Heart left ventricle (tissue), 16 donors: Measurements from ENCODE around the gene FOXN3. TPM values are rescaled to one million over a fixed set of nuclear protein-coding genes. Genes with fewer than 3 reads are reported as not detected.

Experiments
- ATAC-seq, 4 donors: fragments of 200-7000 bp; cut with Tn5 transposase; one replicate each; pipeline ENCODE4 v1.9.1; 2020 to 2022; ENCODE audit warnings: moderate library complexity in 4 of 4, mild to moderate bottlenecking in 3 of 4, moderate number of reproducible peaks in 1 of 4
- DNase-seq, 5 donors: peaks; one replicate each; pipeline ENCODE4 v3.0.0-alpha.2; 2020
- H3K27ac ChIP-seq, 12 donors: fragments of 200-600 bp; sonication (generic) in 4 of 12; one replicate each; pipeline versions ENCODE4 v1.5.0 to v1.8.0; 2016 to 2022; ENCODE audit warnings: mild to moderate bottlenecking in 2 of 12
- H3K27me3 ChIP-seq, 9 donors: fragments of 200-600 bp; sonication (generic) in 2 of 9; one replicate each; pipeline versions ENCODE4 v1.5.1 to v1.8.0; 2016 to 2022; ENCODE audit warnings: mild to moderate bottlenecking in 3 of 9
- H3K36me3 ChIP-seq, 9 donors: fragments of 200-600 bp; sonication (generic) in 2 of 9; one replicate each; pipeline versions ENCODE4 v1.5.0 to v1.8.0; 2018 to 2022; ENCODE audit warnings: mild to moderate bottlenecking in 2 of 9
- H3K4me1 ChIP-seq, 12 donors: fragments of 200-600 bp; sonication (generic) in 4 of 12; one replicate each; pipeline versions ENCODE4 v1.5.0 to v1.8.0; 2016 to 2022; ENCODE audit warnings: mild to moderate bottlenecking in 3 of 12
- H3K4me3 ChIP-seq, 12 donors: fragments of 200-600 bp; sonication (generic) in 4 of 12; one replicate each; pipeline versions ENCODE4 v1.5.0 to v1.8.0; 2017 to 2022; ENCODE audit warnings: mild to moderate bottlenecking in 9 of 12, moderate library complexity in 4 of 12
- H3K9me3 ChIP-seq, 12 donors: fragments of 200-600 bp; sonication (generic) in 4 of 12; one replicate each; pipeline versions ENCODE4 v1.5.0 to v1.8.0; 2016 to 2022; ENCODE audit warnings: mild to moderate bottlenecking in 1 of 12
- CTCF ChIP-seq, 12 donors: fragments of 200-600 bp; sonication (generic) in 4 of 12; IDR thresholded peaks; one replicate each; pipeline versions ENCODE4 v1.5.0 to v1.8.0; 2018 to 2022; ENCODE audit warnings: antibody characterized with exemption in 12 of 12, mild to moderate bottlenecking in 5 of 12
- POLR2A ChIP-seq, 2 donors: fragments of 450-650 bp; IDR thresholded peaks; one replicate each; pipeline ENCODE4 v1.6.1; 2017; ENCODE audit warnings: antibody characterized with exemption in 2 of 2, mild to moderate bottlenecking in 2 of 2, moderate library complexity in 2 of 2
- WGBS, 4 donors: extraction: QIAGEN DNeasy Blood & Tissue Kit in 2 of 4; methylation state at CpG; one replicate each; pipeline versions ENCODE4 v1.1.5 to v1.1.7; 2013 to 2018; 5-methylcytosine and 5-hydroxymethylcytosine counted together
- intact Hi-C, 10 donors: fragments of 100-400 bp; cut with DNase I; formaldehyde crosslinking; loops; one replicate each; pipeline versions ENCODE4 v1.11.1 to v1.14.2; 2022
- polyA plus RNA-seq, 2 donors: library from polyadenylated mRNA; stranded (reverse); fragments of 200-250 nt; gene quantifications; one replicate each; pipeline ENCODE4 v1.2.3, GENCODE V29; 2013
- total RNA-seq, 9 donors: library from RNA; depleted of rRNA in 2 of 9; stranded (reverse); fragments of >200 nt in 2 of 9; fragmentation: NEBNext Ultra II Directional in 3 of 9; extraction: Animal tissue kit (Norgen Biotek cat#: 25700) in 3 of 9; gene quantifications; one replicate each; pipeline versions ENCODE4 v1.1.0 to v1.2.4, GENCODE V29; 2016 to 2023
- donor health status: ischemic (EF 13 %, LVEDD 7.1; RV severe dilation, severe dysfunction).
- donor health status: healthy with polysubstance abuse.
- donor health status: DM: no; HTN: yes; CAD: no.
- donor health status: DM: no; HTN: no; CAD: no.
- donor health status: ischemic (EF 25% LVEDD 6.9; RV normal size, moderate dysfunction).
- donor health status: ischemic (EF 25% LVEDD 5.7; RV mildly dilated, moderate dysfunction).
- donor health status: healthy.
- donor health status: DM: yes; HTN: yes; CAD: no.
- donor health status: ischemic (EF 35%, LVEDD 5.7; RV mildly dilated, moderate dysfunction).
- donor health status: nonischemic (EF 11% LVEDD 7.7; RV severe dilation, severe dysfunction).
- donor health status: DM: yes; HTN: yes; CAD: no.
- donor health status: PGD.
- donor health status: ischemic (EF 29% LVEDD 5.4; RV normal size, mild dysfunction).
- donor health status: nonischemic (EF 23%, LVEDD 6.1; RV moderate dilation, normal function).

FOXN3 gene
- total and polyA plus RNA-seq, 11 donors, result 24.4 to 161 (median 111) TPM

GRCh38 chr14:89110110-89110509 lies 306.9 kb downstream of the FOXN3 start:
- TF ChIP-seq POLR2A (IDR thresholded peaks at IDR 0.05), result no peak
- no peak for TF ChIP-seq CTCF (IDR thresholded peaks at IDR 0.05)
- DNase-seq, result no peak
- Histone ChIP-seq H3K9me3 (no peaks in the 10 kb centered on the region), H3K4me1 (no peaks in the 10 kb centered on the region), H3K4me3 (no peak overlapping the region), H3K27ac (no peak overlapping the region), H3K36me3 (no peaks in the 10 kb centered on the region), H3K27me3 (peaks cover 0 to 4% (median 0%) of the 10 kb centered on the region in 9 donors)
- WGBS, 4 donors, result 87 to 93% (median 90%) methylated on average over 9 of the region's 9 CpGs
- no peak for ATAC-seq
- intact Hi-C loops, result no loop called here

- no peak for ATAC-seq
These were observed 308.4 kb downstream of the FOXN3 start for GRCh38 chr14:89108608-89109007.

GRCh38 chr14:89107626-89108025 lies 309.4 kb downstream of the FOXN3 start:
- DNase-seq, result no peak

More at GRCh38 chr14:89108608-89109007, 308.4 kb downstream of the FOXN3 start:
- Histone ChIP-seq H3K27ac (no peak overlapping the region), H3K4me3 (no peak overlapping the region), H3K9me3 (peaks cover 0 to 7% (median 0%) of the 10 kb centered on the region in 12 donors), H3K4me1 (no peaks in the 10 kb centered on the region), H3K36me3 (no peaks in the 10 kb centered on the region), H3K27me3 (peaks cover 0 to 4% (median 0%) of the 10 kb centered on the region in 9 donors)
- TF ChIP-seq CTCF (IDR thresholded peaks at IDR 0.05) (no peak), POLR2A (IDR thresholded peaks at IDR 0.05) (no peak)
- no peak for DNase-seq
- 92 to 95% (median 93%) methylated on average over 4 of the region's 4 CpGs for WGBS, 4 donors
- intact Hi-C loops, result no loop called here

More at GRCh38 chr14:89107626-89108025, 309.4 kb downstream of the FOXN3 start:
- H3K27me3 ChIP-seq, result peaks cover 0 to under 1% (median 0%) of the 10 kb centered on the region in 9 donors
- intact Hi-C loops, result no loop called here
- peaks cover 0 to 7% (median 0%) of the 10 kb centered on the region in 12 donors for H3K9me3 ChIP-seq
- no peaks in the 10 kb centered on the region for H3K4me1 ChIP-seq
- ATAC-seq, result no peak
- H3K27ac ChIP-seq, result no peak overlapping the region
- no peak overlapping the region for H3K4me3 ChIP-seq
- no peaks in the 10 kb centered on the region for H3K36me3 ChIP-seq
- no peak for TF ChIP-seq POLR2A (IDR thresholded peaks at IDR 0.05)
- TF ChIP-seq CTCF (IDR thresholded peaks at IDR 0.05), result no peak
- 68 to 71% (median 71%) methylated on average over 5 of the region's 5 CpGs for WGBS, 4 donors
